GM19328 (cell line): Measurements from ENCODE around the gene EIF4G1.

Experiments used
- ATAC-seq: cut with Tn5 transposase; IDR thresholded peaks from one replicate; pipeline ENCODE4 v1.9.1; 2021; ENCODE audit warnings: mild to moderate bottlenecking, moderate library complexity; ENCODE audit not compliant: unreplicated experiment

The EIF4G1 gene

GRCh38 chr3:184383033-184383740 lies 68.8 kb downstream of the EIF4G1 start:
- ATAC-seq: no peak

- no peak for ATAC-seq
Observed at GRCh38 chr3:184384342-184384741, 69.9 kb downstream of the EIF4G1 start.
